ENCODE measurements around the gene KAZN. TPM values are rescaled to one million over a fixed set of nuclear protein-coding genes. Genes with fewer than 3 reads are reported as not detected.

The KAZN gene
- total and polyA plus RNA-seq, 4 donors = 4.4 to 19.3 (median 9.6) TPM

DNA sequence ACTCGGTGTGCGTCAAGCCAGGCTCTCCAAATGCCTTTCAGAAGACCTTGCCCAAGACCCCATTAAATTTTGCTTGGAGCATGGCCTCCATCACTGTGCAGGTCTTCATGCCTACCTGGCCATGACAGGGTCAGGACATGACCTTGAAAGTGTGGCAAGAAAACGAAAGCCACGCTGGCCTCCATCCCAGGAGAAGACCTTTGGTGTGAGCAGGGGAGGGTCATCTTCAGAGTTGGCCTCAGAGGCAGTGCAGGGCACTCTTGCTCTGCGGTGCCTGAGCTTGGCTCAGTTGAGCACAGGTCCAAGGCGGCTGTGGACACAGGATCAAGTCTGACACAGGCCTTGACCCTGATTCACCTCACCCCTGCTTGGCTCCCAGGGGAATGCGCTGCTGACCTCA lies 373.6 kb downstream of the KAZN start:
- intact Hi-C loops (cut with DNase I) = no loop called here
- Histone ChIP-seq H3K36me3 (ENCODE audit: control insufficient read depth in 1 of 2, insufficient read depth in 2 of 2, low read length in 1 of 2) (no peaks in the 10 kb centered on the region), H3K4me3 (ENCODE audit: low read length in 2 of 2) (no peak overlapping the region), H3K27ac (ENCODE audit: low read depth in 1 of 2, low read length in 2 of 2) (peak overlapping the region in 1 of 2 donors; percentile 79), H3K4me1 (ENCODE audit: control insufficient read depth in 1 of 2, insufficient read depth in 2 of 2, low read length in 2 of 2) (peaks cover 4 to 7% of the 10 kb centered on the region in 2 donors), H3K9me3 (ENCODE audit: control insufficient read depth, low read length) (no peaks in the 10 kb centered on the region), H3K27me3 (ENCODE audit: control insufficient read depth in 1 of 2, insufficient read depth in 2 of 2, low read length in 1 of 2) (no peaks in the 10 kb centered on the region)
- no peak for DNase-seq
- ATAC-seq (ENCODE audit: low FRiP score) = no peak
- WGBS, 2 donors = 65 to 71% methylated on average over 6 to 7 of the region's 7 CpGs

DNA sequence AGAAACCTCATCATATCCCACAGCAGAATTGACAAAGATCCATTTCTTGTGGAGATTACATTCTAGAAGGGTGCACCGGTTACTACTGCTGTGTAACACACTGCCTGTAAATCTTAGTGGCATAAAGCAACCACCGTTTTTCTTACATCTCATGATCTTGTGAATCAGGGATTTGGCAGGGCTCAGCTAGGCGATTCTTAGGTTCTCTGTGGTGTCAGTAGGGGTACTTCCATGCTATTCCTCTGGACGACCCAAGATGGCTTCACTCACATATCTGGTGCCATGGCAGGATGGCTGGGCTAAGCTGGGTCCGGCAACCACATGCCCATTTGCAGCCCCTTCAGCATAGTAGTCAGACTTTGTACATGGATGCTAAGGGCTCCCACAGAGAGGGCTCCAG lies 375.3 kb downstream of the KAZN start:
- Histone ChIP-seq H3K4me1 (ENCODE audit: control insufficient read depth in 1 of 2, insufficient read depth in 2 of 2, low read length in 2 of 2) (peaks cover 4 to 6% of the 10 kb centered on the region in 2 donors), H3K4me3 (ENCODE audit: low read length in 2 of 2) (no peak overlapping the region), H3K27me3 (ENCODE audit: control insufficient read depth in 1 of 2, insufficient read depth in 2 of 2, low read length in 1 of 2) (no peaks in the 10 kb centered on the region), H3K27ac (ENCODE audit: low read depth in 1 of 2, low read length in 2 of 2) (peak overlapping the region in 1 of 2 donors; percentile 62), H3K36me3 (ENCODE audit: control insufficient read depth in 1 of 2, insufficient read depth in 2 of 2, low read length in 1 of 2) (no peaks in the 10 kb centered on the region), H3K9me3 (ENCODE audit: control insufficient read depth, low read length) (no peaks in the 10 kb centered on the region)
- ATAC-seq (ENCODE audit: low FRiP score) (no peak), DNase-seq (no peak)
- 76 to 85% methylated on average over 5 of the region's 5 CpGs for WGBS, 2 donors
- intact Hi-C loops (cut with DNase I) = no loop called here

DNA sequence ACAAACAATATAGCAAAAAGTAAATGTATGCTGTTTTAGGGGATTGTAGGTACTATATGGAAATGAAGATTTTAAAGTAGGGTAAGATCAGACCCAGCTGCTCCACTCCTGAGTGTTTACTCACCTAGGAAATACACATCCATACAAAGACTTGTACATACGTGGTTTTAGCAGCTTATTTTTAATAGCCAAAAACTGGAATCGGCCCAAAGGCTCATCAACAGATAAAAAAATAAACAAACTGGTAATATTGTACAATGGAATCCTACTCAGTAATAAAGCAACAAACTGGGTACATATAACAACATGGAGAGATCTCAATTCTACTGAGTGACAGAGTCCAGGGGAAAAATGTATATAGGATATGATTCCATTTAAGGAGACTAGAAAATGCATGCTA lies 375.9 kb downstream of the KAZN start:
- H3K4me3 ChIP-seq (ENCODE audit: low read length in 2 of 2) = no peak overlapping the region
- no peak for DNase-seq
- H3K4me1 ChIP-seq (ENCODE audit: control insufficient read depth in 1 of 2, insufficient read depth in 2 of 2, low read length in 2 of 2) = peaks cover under 1 to 1% of the 10 kb centered on the region in 2 donors
- intact Hi-C loops (cut with DNase I) = no loop called here
- peak overlapping the region in 1 of 2 donors; percentile 62 for H3K27ac ChIP-seq (ENCODE audit: low read depth in 1 of 2, low read length in 2 of 2)
- no peak for ATAC-seq (ENCODE audit: low FRiP score)
- H3K27me3 ChIP-seq (ENCODE audit: control insufficient read depth in 1 of 2, insufficient read depth in 2 of 2, low read length in 1 of 2) = no peaks in the 10 kb centered on the region
- 27 to 32% methylated on average over 2 of the region's 2 CpGs for WGBS, 2 donors
- no peaks in the 10 kb centered on the region for H3K9me3 ChIP-seq (ENCODE audit: control insufficient read depth, low read length)
- no peaks in the 10 kb centered on the region for H3K36me3 ChIP-seq (ENCODE audit: control insufficient read depth in 1 of 2, insufficient read depth in 2 of 2, low read length in 1 of 2)

DNA sequence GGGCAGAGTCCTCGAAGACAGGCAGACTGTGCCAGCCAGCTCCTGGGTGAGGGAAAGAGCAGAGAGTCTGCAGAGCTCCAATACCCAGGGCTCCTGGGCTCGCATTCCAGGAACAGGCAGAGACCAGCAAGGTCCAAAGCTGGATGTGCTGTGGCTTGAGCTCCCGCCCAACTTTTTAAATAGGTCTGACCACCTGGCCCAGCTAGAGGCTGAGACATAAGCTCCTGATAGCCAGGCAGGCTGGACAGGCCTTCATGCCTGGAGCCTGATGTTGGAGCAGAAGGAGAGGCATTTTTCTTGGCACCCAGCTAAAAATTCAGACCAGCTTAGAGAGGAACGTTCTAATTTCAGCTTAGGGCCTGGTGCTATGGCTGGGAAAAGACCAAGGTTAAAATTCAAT lies 376.6 kb downstream of the KAZN start:
- H3K27me3 ChIP-seq (ENCODE audit: control insufficient read depth in 1 of 2, insufficient read depth in 2 of 2, low read length in 1 of 2) = no peaks in the 10 kb centered on the region
- no peaks in the 10 kb centered on the region for H3K9me3 ChIP-seq (ENCODE audit: control insufficient read depth, low read length)
- no peak overlapping the region for H3K4me3 ChIP-seq (ENCODE audit: low read length in 2 of 2)
- DNase-seq (peak in 1 of 2 donors; percentile 60), ATAC-seq (ENCODE audit: low FRiP score) (peak; percentile 24)
- intact Hi-C loops (cut with DNase I) = loop anchor here in 1 of 2 donors (5.0 kb wide), 1 partner anchor 33 kb away; no protein-coding TSS in a partner anchor
- H3K4me1 ChIP-seq (ENCODE audit: control insufficient read depth in 1 of 2, insufficient read depth in 2 of 2, low read length in 2 of 2) = peaks cover 0 to 1% of the 10 kb centered on the region in 2 donors
- H3K36me3 ChIP-seq (ENCODE audit: control insufficient read depth in 1 of 2, insufficient read depth in 2 of 2, low read length in 1 of 2) = no peaks in the 10 kb centered on the region
- 4 to 9% methylated on average over 4 of the region's 4 CpGs for WGBS, 2 donors
- peak overlapping the region in 1 of 2 donors; percentile 66 for H3K27ac ChIP-seq (ENCODE audit: low read depth in 1 of 2, low read length in 2 of 2)

GRCh38 chr1:14976256-14976655 lies 377.8 kb downstream of the KAZN start:
- intact Hi-C loops (cut with DNase I) = loop anchor here in 1 of 2 donors (5.0 kb wide), 1 partner anchor 34 kb away; no protein-coding TSS in a partner anchor
- no peaks in the 10 kb centered on the region for H3K27me3 ChIP-seq (ENCODE audit: control insufficient read depth in 1 of 2, insufficient read depth in 2 of 2, low read length in 1 of 2)
- DNase-seq (no peak), ATAC-seq (ENCODE audit: low FRiP score) (no peak)
- no peaks in the 10 kb centered on the region for H3K4me1 ChIP-seq (ENCODE audit: control insufficient read depth in 1 of 2, insufficient read depth in 2 of 2, low read length in 2 of 2)
- no peak overlapping the region for H3K4me3 ChIP-seq (ENCODE audit: low read length in 2 of 2)
- peak overlapping the region in 1 of 2 donors; percentile 0 for H3K27ac ChIP-seq (ENCODE audit: low read depth in 1 of 2, low read length in 2 of 2)
- H3K36me3 ChIP-seq (ENCODE audit: control insufficient read depth in 1 of 2, insufficient read depth in 2 of 2, low read length in 1 of 2) = no peaks in the 10 kb centered on the region
- no peaks in the 10 kb centered on the region for H3K9me3 ChIP-seq (ENCODE audit: control insufficient read depth, low read length)
- 85 to 86% methylated on average over 13 of the region's 13 CpGs for WGBS, 2 donors

DNA sequence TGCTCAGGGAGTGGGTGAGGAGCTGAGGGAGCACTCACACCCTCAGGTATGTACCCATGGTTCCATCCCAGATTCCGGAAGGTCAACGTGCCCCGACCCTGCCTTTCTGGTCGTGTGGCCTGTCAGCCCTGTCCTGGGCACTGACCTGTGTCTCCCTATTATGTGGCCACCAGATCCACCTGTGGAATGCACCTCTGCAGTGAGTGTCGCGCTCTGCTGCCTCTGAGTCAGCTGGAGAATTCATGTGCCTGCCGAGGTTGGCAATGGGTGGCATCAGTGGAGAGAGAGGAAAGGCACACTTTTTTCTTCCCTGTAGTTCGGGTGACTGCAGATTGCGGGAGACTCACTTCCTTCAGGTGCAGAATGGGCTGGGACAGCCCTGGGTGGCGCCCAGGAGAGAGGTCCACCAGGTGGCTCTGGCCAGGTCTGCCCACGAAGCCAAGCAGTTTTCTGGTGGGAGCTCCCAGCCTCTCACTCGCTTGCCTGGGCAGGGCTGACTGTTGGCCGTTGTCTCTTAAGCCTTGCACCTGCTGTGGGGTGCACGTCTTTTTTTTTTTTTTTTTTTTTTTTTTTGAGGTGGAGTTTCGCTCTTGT lies 378.9 kb downstream of the KAZN start:
- no peak overlapping the region for H3K27ac ChIP-seq (ENCODE audit: low read depth in 1 of 2, low read length in 2 of 2)
- ATAC-seq (ENCODE audit: low FRiP score) = no peak
- WGBS, 2 donors = 79 to 90% methylated on average over 14 to 15 of the region's 15 CpGs

GRCh38 chr1:14980621-14981218 lies 382.2 kb downstream of the KAZN start:
- Histone ChIP-seq H3K9me3 (ENCODE audit: control insufficient read depth, low read length) (no peaks in the 10 kb centered on the region), H3K36me3 (ENCODE audit: control insufficient read depth in 1 of 2, insufficient read depth in 2 of 2, low read length in 1 of 2) (no peaks in the 10 kb centered on the region), H3K27ac (ENCODE audit: low read depth in 1 of 2, low read length in 2 of 2) (no peak overlapping the region), H3K4me1 (ENCODE audit: control insufficient read depth in 1 of 2, insufficient read depth in 2 of 2, low read length in 2 of 2) (no peaks in the 10 kb centered on the region), H3K4me3 (ENCODE audit: low read length in 2 of 2) (no peak overlapping the region), H3K27me3 (ENCODE audit: control insufficient read depth in 1 of 2, insufficient read depth in 2 of 2, low read length in 1 of 2) (no peaks in the 10 kb centered on the region)
- DNase-seq (no peak), ATAC-seq (ENCODE audit: low FRiP score) (no peak)
- 50 to 59% methylated on average over 17 of the region's 17 CpGs for WGBS, 2 donors
- intact Hi-C loops (cut with DNase I) = no loop called here

More for the DNA sequence above, 378.9 kb downstream of the KAZN start:
- no peak for DNase-seq
- H3K9me3 ChIP-seq (ENCODE audit: control insufficient read depth, low read length) = no peaks in the 10 kb centered on the region
- no peaks in the 10 kb centered on the region for H3K27me3 ChIP-seq (ENCODE audit: control insufficient read depth in 1 of 2, insufficient read depth in 2 of 2, low read length in 1 of 2)
- no peaks in the 10 kb centered on the region for H3K36me3 ChIP-seq (ENCODE audit: control insufficient read depth in 1 of 2, insufficient read depth in 2 of 2, low read length in 1 of 2)
- intact Hi-C loops (cut with DNase I) = loop anchor here in 1 of 2 donors (5.0 kb wide), 1 partner anchor 35 kb away; no protein-coding TSS in a partner anchor
- no peaks in the 10 kb centered on the region for H3K4me1 ChIP-seq (ENCODE audit: control insufficient read depth in 1 of 2, insufficient read depth in 2 of 2, low read length in 2 of 2)
- no peak overlapping the region for H3K4me3 ChIP-seq (ENCODE audit: low read length in 2 of 2)

DNA sequence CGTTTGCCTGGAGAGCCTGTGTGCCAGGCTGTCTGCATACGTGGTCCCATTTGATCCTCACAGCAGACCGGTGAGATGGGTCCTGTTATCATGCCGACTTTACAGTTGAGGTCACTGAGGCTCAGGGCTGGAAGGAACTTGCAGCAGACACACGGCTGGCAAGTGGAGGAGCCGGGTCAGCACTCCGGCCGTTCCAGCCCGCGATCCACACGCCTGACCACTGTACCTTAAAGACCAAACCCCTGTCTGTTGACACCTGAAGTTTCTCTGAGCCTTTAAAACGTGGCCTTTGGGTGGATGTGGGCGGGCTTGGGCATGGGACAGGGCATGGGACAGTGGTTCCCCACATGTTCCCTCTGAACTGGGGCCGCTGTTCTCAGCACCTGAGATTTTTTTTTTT lies 383.5 kb downstream of the KAZN start:
- H3K9me3 ChIP-seq (ENCODE audit: control insufficient read depth, low read length) = no peaks in the 10 kb centered on the region
- DNase-seq = no peak
- intact Hi-C loops (cut with DNase I) = no loop called here
- no peaks in the 10 kb centered on the region for H3K36me3 ChIP-seq (ENCODE audit: control insufficient read depth in 1 of 2, insufficient read depth in 2 of 2, low read length in 1 of 2)
- no peaks in the 10 kb centered on the region for H3K4me1 ChIP-seq (ENCODE audit: control insufficient read depth in 1 of 2, insufficient read depth in 2 of 2, low read length in 2 of 2)
- no peak overlapping the region for H3K4me3 ChIP-seq (ENCODE audit: low read length in 2 of 2)
- 85 to 88% methylated on average over 14 of the region's 14 CpGs for WGBS, 2 donors
- ATAC-seq (ENCODE audit: low FRiP score) = peak; percentile 36
- H3K27ac ChIP-seq (ENCODE audit: low read depth in 1 of 2, low read length in 2 of 2) = no peak overlapping the region
- H3K27me3 ChIP-seq (ENCODE audit: control insufficient read depth in 1 of 2, insufficient read depth in 2 of 2, low read length in 1 of 2) = no peaks in the 10 kb centered on the region

GRCh38 chr1:14983277-14983676 lies 384.8 kb downstream of the KAZN start:
- Histone ChIP-seq H3K4me1 (ENCODE audit: control insufficient read depth in 1 of 2, insufficient read depth in 2 of 2, low read length in 2 of 2) (no peaks in the 10 kb centered on the region), H3K27ac (ENCODE audit: low read depth in 1 of 2, low read length in 2 of 2) (no peak overlapping the region), H3K4me3 (ENCODE audit: low read length in 2 of 2) (no peak overlapping the region), H3K36me3 (ENCODE audit: control insufficient read depth in 1 of 2, insufficient read depth in 2 of 2, low read length in 1 of 2) (no peaks in the 10 kb centered on the region), H3K27me3 (ENCODE audit: control insufficient read depth in 1 of 2, insufficient read depth in 2 of 2, low read length in 1 of 2) (no peaks in the 10 kb centered on the region), H3K9me3 (ENCODE audit: control insufficient read depth, low read length) (no peaks in the 10 kb centered on the region)
- ATAC-seq (ENCODE audit: low FRiP score) (no peak), DNase-seq (no peak)
- intact Hi-C loops (cut with DNase I) = no loop called here
- WGBS, 2 donors = 90 to 92% methylated on average over 13 of the region's 13 CpGs
